ENCODE measurements around the gene SBNO2.
A peak's percentile ranks its signal among the peaks of the same experiment; 100 is the strongest.

DNA sequence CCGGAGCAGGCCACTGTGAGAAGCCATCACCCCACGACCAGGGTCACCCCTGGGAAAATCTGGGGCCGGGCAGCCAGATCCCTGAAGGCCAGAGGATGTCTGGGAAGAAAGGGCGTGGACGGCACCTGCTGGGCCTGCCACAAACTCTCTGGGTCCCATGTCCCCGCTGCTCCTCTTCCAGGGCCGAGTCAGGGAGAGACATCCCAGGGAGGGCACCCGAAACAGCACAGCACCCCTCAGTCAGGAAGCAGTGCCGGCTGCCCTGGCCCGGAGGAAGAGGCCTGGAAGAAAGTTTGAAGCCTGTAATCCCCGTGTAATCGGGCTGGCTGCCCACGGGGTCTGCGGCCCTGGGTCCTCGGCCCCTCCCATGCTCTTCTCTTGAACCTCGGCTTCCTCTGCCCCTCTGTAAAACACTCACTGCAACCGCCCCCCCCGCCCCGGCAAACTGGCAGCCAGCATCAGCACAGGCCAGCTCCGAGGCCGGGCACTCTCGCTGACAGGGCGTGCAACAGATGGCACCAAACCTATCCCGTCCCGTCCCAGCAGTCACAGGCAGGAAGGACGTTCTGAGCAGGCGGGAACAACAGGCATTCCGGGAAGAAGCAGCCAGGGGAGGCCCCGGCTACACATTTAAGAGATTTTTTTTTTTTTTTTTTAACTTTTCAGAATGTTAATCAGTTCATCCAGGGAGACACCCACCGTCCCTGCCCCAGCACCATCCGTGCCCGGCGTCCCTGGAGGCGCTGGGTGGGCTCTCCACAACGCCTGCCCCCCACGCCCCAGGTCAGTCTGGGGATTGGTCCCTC lies 1.5 kb downstream of the SBNO2 start:
- TF ChIP-seq SIN3A (IDR thresholded peaks at IDR 0.05; ENCODE audit: borderline replicate concordance, insufficient read depth, low read length) (0 out of 2 replicates have a peak, but pooled peaks have one; percentile 27), POLR2AphosphoS5 (IDR thresholded peaks at IDR 0.05; ENCODE audit: low read depth, low read length) (no peak)
- TF ChIP-seq, protein P1, sequence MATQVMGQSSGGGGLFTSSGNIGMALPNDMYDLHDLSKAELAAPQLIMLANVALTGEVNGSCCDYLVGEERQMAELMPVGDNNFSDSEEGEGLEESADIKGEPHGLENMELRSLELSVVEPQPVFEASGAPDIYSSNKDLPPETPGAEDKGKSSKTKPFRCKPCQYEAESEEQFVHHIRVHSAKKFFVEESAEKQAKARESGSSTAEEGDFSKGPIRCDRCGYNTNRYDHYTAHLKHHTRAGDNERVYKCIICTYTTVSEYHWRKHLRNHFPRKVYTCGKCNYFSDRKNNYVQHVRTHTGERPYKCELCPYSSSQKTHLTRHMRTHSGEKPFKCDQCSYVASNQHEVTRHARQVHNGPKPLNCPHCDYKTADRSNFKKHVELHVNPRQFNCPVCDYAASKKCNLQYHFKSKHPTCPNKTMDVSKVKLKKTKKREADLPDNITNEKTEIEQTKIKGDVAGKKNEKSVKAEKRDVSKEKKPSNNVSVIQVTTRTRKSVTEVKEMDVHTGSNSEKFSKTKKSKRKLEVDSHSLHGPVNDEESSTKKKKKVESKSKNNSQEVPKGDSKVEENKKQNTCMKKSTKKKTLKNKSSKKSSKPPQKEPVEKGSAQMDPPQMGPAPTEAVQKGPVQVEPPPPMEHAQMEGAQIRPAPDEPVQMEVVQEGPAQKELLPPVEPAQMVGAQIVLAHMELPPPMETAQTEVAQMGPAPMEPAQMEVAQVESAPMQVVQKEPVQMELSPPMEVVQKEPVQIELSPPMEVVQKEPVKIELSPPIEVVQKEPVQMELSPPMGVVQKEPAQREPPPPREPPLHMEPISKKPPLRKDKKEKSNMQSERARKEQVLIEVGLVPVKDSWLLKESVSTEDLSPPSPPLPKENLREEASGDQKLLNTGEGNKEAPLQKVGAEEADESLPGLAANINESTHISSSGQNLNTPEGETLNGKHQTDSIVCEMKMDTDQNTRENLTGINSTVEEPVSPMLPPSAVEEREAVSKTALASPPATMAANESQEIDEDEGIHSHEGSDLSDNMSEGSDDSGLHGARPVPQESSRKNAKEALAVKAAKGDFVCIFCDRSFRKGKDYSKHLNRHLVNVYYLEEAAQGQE (IDR thresholded peaks at IDR 0.05; ENCODE audit: insufficient read depth in 1 of 2, low read depth in 2 of 2, low read length in 2 of 2) = no peak
